ENCODE results near the gene EIF2AK3. TPM values are rescaled to one million over a fixed set of nuclear protein-coding genes. Genes with fewer than 3 reads are reported as not detected.

EIF2AK3 gene
- 10 to 100 TPM in 4 of 6 experiments, 1 to 10 TPM in 2; 7.0 to 19.1 (median 11.1) TPM for total RNA-seq
- long read RNA-seq: 0 reads

DNA sequence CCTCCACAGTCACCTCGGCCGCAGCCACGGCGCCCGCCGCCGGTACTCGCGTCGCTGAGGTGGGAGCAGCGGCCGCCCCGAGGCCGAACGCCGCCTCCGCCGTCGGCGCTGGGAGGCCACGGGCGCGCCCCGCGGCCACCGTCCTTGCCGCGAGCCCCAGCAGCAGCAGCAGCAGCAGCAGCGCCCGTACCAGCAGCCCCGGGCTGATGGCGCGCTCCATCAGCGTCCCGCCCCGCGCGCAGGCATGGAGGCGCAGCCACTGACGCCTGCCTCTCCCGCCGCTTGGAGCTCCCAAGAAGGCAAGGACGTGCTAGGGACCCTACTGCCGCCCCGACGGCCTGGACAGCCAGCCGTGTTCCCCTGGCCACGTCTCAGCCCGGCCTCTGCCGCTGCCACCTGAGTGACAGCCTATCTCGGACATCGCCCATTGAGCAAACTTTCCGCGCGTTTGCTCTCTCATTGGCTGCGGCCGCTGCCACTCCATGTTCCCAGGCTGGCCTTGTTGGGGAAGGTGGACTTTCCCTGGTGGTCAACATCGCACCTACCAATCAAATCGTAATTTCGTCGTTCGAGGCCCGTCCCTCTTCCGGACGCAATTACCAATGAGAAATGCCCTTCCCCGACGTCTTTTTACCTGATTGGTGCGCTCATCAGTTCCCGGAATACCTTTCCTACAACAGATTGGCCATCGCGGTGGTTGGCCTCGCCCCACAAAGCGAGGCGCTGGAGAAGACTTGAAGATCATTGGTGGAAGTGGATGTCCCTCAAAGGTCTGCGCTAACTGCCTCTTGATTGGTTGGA is at the start of gene EIF2AK3:
Gene EIF2AK3, minus strand, starts transcription at position 410 of the 801 bp plus-strand sequence. Its CDS starts 190 bp downstream, at position 220.
- TF ChIP-seq POLR2A (IDR thresholded peaks at IDR 0.05): peak; percentile 97
- peak in 3 of 4 donors; percentile 6 to 28 (median 27) for TF ChIP-seq CTCF (IDR thresholded peaks at IDR 0.05)
- H3K36me3 ChIP-seq: no peaks in the 10 kb centered on the region
- peak within 1 kb of the TSS; percentile 84 to 88 (median 85) for H3K4me3 ChIP-seq
- intact Hi-C loops (cut with DNase I): no loop called here
- H3K27ac ChIP-seq: peak within 1 kb of the TSS; percentile 93 to 97 (median 97)
- WGBS (ENCODE audit: insufficient coverage, low coverage, low lambda C conversion rate, missing lambda C conversion rate): 2% methylated on average over 7 of the region's 75 CpGs
- no peaks in the 10 kb centered on the region for H3K27me3 ChIP-seq
- DNase-seq: peak; percentile 98 to 99 (median 99)
- H3K9me3 ChIP-seq: no peaks in the 10 kb centered on the region
- ATAC-seq: peak; percentile 84 to 94 (median 92)
- H3K4me1 ChIP-seq: peaks cover 0 to 15% (median 3%) of the 10 kb centered on the region in 4 donors

DNA sequence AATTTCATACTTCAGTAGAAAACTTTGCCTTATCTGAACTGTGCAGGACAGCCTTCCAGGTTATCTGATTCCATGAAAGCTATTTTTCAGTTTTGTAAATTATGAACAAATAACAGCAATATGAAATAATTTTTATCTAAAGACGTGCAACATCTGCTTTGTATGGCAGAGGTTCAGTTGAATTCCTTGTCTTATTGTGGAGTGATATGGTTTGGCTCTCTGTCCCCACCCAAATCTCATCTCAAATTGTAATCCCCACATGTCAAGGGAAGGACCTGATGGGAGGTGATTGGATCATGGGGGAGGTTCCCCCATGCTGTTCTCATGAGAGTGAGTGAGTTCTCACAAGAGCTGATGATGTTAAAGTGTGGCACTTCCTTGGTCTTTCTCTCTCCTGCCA is 46.1 kb upstream of the EIF2AK3 start:
- TF ChIP-seq POLR2A (IDR thresholded peaks at IDR 0.05): no peak
- no peak for TF ChIP-seq CTCF (IDR thresholded peaks at IDR 0.05)
- Histone ChIP-seq H3K4me1 (peaks cover 0 to 11% (median 3%) of the 10 kb centered on the region in 4 donors), H3K9me3 (no peaks in the 10 kb centered on the region), H3K4me3 (no peak overlapping the region), H3K27ac (no peak overlapping the region), H3K36me3 (no peaks in the 10 kb centered on the region), H3K27me3 (no peaks in the 10 kb centered on the region)
- WGBS (ENCODE audit: insufficient coverage, low coverage, low lambda C conversion rate, missing lambda C conversion rate): 63% methylated on average over 1 of the region's 1 CpG
- ATAC-seq (no peak), DNase-seq (no peak)
- intact Hi-C loops (cut with DNase I): no loop called here

DNA sequence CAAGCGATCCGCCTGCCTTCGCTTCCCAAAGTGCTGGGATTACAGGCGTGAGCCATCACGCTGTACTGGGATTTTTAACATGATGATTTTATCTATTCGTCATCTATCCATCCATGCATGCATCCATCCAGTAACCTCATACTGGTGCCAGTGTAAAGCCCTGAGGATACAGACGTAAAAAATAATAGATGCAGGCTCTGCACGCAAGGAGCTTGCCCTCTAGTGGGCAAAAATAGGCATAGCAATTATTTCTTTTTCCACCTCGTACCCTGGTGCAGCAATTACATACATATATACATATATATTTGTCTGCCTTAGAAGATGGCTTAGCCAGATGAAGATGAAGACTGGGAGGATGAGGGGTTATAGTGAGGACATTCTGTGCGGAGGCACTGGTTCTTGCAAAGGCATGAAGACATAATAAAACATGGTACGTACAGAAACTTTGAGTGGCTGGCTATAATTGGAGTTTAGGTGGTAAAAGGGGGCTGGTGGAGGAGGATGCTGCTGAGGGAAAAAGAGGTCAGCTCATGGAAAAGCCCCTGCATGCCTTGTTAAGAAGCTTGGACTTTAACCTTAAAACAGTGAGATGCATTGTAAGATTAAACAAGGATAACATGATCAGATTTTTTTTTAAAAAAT is 44.6 kb upstream of the EIF2AK3 start:
- no peaks in the 10 kb centered on the region for H3K36me3 ChIP-seq
- H3K9me3 ChIP-seq: no peaks in the 10 kb centered on the region
- H3K27ac ChIP-seq: no peak overlapping the region
- no peak for DNase-seq
- no peak overlapping the region for H3K4me3 ChIP-seq
- WGBS (ENCODE audit: insufficient coverage, low coverage, low lambda C conversion rate, missing lambda C conversion rate): 42% methylated on average over 11 of the region's 11 CpGs
- no peaks in the 10 kb centered on the region for H3K27me3 ChIP-seq
- H3K4me1 ChIP-seq: peaks cover 0 to 12% (median 3%) of the 10 kb centered on the region in 4 donors
- intact Hi-C loops (cut with DNase I): no loop called here
- TF ChIP-seq CTCF (IDR thresholded peaks at IDR 0.05) (peak; percentile 82 to 92 (median 90)), POLR2A (IDR thresholded peaks at IDR 0.05) (no peak)
- peak; percentile 55 to 68 (median 62) for ATAC-seq

DNA sequence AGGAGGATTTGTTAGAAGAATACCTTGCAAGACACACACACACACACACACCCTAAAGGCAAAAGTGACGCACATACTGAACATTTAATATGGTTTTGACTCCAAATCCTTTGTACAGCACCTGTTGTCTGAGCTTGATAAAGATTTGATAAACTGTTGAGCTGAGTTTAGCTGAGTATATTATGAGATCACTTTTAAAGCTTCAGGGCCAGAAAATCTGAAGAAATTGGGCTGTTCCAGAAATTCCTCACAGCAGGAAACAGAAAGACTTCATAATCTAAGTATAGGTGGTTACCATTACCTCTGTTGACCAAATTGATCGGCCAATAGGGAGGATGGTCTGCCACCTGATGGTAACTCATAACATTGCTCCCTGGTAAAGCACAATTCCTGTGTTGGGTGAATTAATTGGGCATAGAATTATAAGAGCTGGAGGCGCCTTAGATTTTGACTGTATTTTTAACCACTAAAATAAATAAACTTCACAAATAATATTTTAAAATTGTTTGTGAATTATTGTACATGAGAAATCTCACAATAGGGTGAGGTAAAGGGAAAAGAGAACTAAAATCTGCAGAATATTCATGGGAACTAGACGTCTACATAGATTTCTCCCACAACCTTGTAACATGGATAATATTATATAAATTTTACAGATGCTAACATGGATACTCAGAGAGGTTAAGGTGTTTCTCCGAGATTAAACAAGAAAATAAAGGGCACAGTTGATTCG is 42.4 kb upstream of the EIF2AK3 start:
- DNase-seq (no peak), ATAC-seq (peak; percentile 82 to 91 (median 86))
- Histone ChIP-seq H3K9me3 (no peaks in the 10 kb centered on the region), H3K4me1 (peaks cover 0 to 12% (median 3%) of the 10 kb centered on the region in 4 donors), H3K27me3 (no peaks in the 10 kb centered on the region), H3K4me3 (no peak overlapping the region), H3K36me3 (no peaks in the 10 kb centered on the region), H3K27ac (peak overlapping the region; percentile 42 to 68 (median 49))
- WGBS (ENCODE audit: insufficient coverage, low coverage, low lambda C conversion rate, missing lambda C conversion rate): 53% methylated on average over 6 of the region's 6 CpGs
- intact Hi-C loops (cut with DNase I): no loop called here
- TF ChIP-seq POLR2A (IDR thresholded peaks at IDR 0.05) (no peak), CTCF (IDR thresholded peaks at IDR 0.05) (peak; percentile 70 to 74 (median 72))
